Bronchial epithelial cell (primary cell): ENCODE measurements around the gene F3. TPM values are rescaled to one million over a fixed set of nuclear protein-coding genes. Genes with fewer than 3 reads are reported as not detected.
A peak's percentile ranks its signal among the peaks of the same experiment; 100 is the strongest.

Experiments used
- DNase-seq: peaks from one replicate; pipeline ENCODE4 v3.0.0-alpha.2; 2010; ENCODE audit warnings: low read depth
- FAIRE-seq: peaks from 2 replicates; lab custom pipeline; 2011; peaks lifted over from hg19 to GRCh38; lab: Jason Lieb, UNC
- H3K27me3 ChIP-seq: 2 replicates; pipeline ENCODE4 v1.5.1; 2011; ENCODE audit warnings: low read length; ENCODE audit not compliant: control insufficient read depth, insufficient read depth
- H3K36me3 ChIP-seq: 2 replicates; pipeline ENCODE4 v1.5.1; 2011; ENCODE audit warnings: low read length; ENCODE audit not compliant: control insufficient read depth, insufficient read depth
- H3K4me3 ChIP-seq: 2 replicates; pipeline ENCODE4 v1.5.1; 2011; ENCODE audit warnings: mild to moderate bottlenecking, low read depth, low read length, control low read depth
- total RNA-seq: library from RNA; depleted of rRNA; stranded (reverse); fragments of >200 nt; gene quantifications from 2 replicates; pipeline ENCODE4 v1.2.1, GENCODE V29; 2014
- TF ChIP-seq, protein P1 (sequence below): IDR thresholded peaks from 2 replicates; pipeline ENCODE4 v1.5.1; 2011; ENCODE audit warnings: mild to moderate bottlenecking, moderate library complexity, low read length, control low read depth, inconsistent platforms; ENCODE audit not compliant: insufficient read depth, severe bottlenecking

F3 gene
- total RNA-seq, 1 donor from 2014 or later = 618 TPM

DNA sequence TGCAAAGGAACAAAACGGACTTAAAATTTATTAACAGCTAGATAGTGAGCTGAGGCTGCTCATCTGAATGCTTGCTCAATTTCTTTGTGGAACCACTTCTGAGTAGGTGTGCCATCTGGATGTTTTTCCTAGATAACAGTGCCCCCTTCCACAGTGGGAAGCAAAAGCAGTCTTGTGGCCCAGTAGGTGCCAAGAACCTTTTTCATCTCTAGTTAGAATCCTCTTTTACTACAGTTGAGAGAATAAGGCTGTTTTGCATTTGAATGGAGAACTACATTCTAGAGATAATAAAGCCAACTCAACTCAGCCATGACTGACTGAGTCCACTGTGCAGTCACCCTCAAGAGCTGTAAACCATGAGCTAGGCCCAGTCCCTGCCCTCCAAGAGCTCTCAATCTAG lies 13.3 kb downstream of the F3 start:
- H3K27me3 ChIP-seq = no peaks in the 10 kb centered on the region
- H3K4me3 ChIP-seq = no peak overlapping the region
- TF ChIP-seq, protein P1, sequence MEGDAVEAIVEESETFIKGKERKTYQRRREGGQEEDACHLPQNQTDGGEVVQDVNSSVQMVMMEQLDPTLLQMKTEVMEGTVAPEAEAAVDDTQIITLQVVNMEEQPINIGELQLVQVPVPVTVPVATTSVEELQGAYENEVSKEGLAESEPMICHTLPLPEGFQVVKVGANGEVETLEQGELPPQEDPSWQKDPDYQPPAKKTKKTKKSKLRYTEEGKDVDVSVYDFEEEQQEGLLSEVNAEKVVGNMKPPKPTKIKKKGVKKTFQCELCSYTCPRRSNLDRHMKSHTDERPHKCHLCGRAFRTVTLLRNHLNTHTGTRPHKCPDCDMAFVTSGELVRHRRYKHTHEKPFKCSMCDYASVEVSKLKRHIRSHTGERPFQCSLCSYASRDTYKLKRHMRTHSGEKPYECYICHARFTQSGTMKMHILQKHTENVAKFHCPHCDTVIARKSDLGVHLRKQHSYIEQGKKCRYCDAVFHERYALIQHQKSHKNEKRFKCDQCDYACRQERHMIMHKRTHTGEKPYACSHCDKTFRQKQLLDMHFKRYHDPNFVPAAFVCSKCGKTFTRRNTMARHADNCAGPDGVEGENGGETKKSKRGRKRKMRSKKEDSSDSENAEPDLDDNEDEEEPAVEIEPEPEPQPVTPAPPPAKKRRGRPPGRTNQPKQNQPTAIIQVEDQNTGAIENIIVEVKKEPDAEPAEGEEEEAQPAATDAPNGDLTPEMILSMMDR = peak; percentile 32
- peaks cover 3% of the 10 kb centered on the region for H3K36me3 ChIP-seq
- peak; percentile 90 for DNase-seq
- no peak for FAIRE-seq

DNA sequence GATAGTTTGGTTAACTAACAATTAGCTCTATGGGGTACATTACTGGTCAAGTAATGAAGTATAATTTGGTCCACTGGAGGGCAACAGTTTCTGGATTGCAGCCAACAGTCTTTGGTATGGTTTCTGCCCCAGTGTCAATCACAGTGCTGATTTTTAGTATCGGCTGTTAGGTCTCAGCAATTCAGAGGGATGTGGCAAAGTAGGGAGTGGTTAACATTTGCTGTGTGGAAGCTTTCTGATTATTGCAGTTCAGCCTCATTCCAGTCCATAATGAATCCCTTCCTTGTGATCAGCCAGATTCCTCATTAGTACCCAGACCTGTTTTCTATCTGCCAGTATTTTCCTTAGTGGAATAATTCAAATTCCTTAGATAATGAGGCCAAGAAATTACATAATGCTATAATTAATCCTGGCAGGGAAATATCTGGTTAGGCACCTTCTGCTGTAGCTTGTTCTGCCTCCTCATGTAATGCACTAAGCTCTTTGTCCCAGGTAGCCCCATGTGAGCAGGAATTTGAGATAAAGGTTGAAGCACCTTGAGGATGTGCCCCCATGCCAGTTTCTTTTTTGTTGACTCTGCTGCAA lies 14.0 kb downstream of the F3 start:
- Histone ChIP-seq H3K36me3 (no peaks in the 10 kb centered on the region), H3K4me3 (no peak overlapping the region), H3K27me3 (no peaks in the 10 kb centered on the region)
- FAIRE-seq = no peak
- TF ChIP-seq, protein P1 = peak; percentile 8
- DNase-seq = peak; percentile 93

DNA sequence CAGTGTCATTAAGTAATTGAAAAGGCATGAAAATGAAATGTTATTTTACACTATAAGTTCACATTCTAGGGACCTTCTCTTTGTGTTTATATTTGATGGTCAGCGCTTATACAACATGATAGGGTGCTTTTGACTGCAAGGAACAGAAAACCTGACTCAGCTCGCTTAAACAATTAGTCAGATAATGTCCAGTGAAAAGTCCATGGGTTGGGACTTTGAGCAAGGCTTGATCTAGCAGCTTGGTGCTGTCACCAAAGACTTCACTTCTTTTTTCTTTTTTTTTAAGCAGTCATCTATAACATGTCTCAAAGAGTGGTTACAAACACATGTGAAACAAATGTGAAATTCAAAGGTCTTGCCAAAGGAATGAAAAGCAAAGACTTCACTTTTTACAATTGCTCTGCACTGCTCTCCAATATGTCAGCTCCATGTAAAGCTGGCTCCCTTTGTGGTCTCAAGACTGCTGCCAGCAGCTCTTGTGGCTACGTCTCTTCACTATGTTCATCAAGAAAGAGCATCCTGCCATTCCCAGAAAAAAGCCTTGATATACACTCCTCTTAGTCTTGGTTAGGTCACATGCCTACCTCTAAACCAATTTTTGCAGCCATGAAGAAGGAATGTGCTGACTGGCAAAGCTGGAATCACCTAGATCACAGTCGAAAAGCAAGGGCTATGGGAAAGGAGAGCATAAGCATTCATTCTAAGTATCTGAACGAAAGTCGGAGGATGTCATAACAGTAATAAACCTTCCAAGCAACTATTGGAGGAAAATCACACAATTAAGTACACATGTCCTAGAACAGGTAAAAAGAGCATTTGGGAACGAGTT lies 15.2 kb downstream of the F3 start:
- H3K4me3 ChIP-seq = no peak overlapping the region
- FAIRE-seq (no peak), DNase-seq (peak; percentile 63)
- H3K27me3 ChIP-seq = no peaks in the 10 kb centered on the region
- TF ChIP-seq, protein P1 = no peak
- no peaks in the 10 kb centered on the region for H3K36me3 ChIP-seq

DNA sequence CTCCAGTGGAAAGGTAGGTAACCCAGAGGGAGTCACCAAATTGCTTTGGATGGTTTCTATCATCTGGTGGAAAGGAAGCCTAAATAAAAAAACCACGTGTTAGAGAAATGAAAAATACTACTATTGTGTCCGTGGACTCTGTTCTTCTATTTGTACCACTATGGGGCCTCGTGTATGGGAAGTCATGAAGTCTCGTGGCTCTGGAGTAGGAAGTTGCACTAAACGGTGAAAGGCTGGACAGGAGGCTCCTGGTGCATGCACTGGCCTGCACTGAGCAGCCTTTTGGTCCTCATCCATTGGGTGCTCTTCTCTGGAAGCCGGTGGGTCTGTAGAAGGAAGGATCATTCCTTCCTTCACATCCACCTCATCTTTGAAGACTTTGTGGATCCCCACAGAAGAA lies 17.0 kb downstream of the F3 start:
- no peak for FAIRE-seq
- no peaks in the 10 kb centered on the region for H3K36me3 ChIP-seq
- TF ChIP-seq, protein P1 = no peak
- DNase-seq = no peak
- H3K27me3 ChIP-seq = no peaks in the 10 kb centered on the region
- H3K4me3 ChIP-seq = no peak overlapping the region

DNA sequence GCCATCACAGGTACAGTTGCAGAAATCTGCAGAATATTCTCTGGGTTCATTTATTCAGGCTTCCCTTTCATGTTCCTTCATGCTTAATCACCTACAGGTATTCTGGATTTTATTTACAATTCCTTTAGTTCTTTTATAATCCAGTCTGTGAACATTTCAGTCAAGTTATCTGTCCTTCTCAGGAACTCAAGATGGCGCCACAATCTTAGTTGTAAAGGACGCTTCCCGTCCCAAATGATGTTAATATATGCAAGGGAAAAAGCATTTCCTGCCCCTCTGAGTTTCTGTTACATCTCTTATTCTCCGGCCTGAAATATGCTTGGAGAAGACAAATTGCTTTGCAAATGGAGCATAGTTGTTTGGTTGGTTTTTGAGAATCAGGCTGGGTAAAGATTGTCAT lies 19.3 kb downstream of the F3 start:
- FAIRE-seq (no peak), DNase-seq (peak; percentile 65)
- TF ChIP-seq, protein P1 = peak; percentile 33
- no peaks in the 10 kb centered on the region for H3K27me3 ChIP-seq
- H3K4me3 ChIP-seq = no peak overlapping the region
- H3K36me3 ChIP-seq = no peaks in the 10 kb centered on the region

DNA sequence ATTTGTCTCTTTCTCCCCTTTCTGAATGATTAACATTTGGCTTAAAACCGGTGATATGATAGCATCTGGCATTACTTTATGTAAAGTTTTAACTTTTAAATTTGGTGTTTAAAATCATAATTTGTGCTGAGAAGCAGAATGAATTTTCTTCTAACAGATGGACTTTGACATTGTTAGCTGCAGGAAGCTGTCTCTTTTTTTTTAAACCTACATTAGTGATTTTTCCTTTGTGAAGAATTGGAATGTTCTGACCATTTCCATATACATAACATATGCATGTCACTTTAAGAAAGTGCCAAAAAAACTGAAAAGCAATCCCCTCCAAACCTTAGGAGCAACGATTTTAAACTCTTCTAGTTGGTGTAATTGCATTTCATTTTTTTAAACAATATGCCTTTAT lies 22.2 kb downstream of the F3 start:
- no peaks in the 10 kb centered on the region for H3K36me3 ChIP-seq
- TF ChIP-seq, protein P1 = no peak
- H3K27me3 ChIP-seq = no peaks in the 10 kb centered on the region
- no peak overlapping the region for H3K4me3 ChIP-seq
- no peak for FAIRE-seq
- DNase-seq = no peak
